NCI-H82 (cell line): ENCODE data around the gene NUDT16L1.

ENCODE experiments used
- DNase-seq: peaks from one replicate; lab custom pipeline; 2025; lab: John Stamatoyannopoulos, UW

Gene NUDT16L1

DNA sequence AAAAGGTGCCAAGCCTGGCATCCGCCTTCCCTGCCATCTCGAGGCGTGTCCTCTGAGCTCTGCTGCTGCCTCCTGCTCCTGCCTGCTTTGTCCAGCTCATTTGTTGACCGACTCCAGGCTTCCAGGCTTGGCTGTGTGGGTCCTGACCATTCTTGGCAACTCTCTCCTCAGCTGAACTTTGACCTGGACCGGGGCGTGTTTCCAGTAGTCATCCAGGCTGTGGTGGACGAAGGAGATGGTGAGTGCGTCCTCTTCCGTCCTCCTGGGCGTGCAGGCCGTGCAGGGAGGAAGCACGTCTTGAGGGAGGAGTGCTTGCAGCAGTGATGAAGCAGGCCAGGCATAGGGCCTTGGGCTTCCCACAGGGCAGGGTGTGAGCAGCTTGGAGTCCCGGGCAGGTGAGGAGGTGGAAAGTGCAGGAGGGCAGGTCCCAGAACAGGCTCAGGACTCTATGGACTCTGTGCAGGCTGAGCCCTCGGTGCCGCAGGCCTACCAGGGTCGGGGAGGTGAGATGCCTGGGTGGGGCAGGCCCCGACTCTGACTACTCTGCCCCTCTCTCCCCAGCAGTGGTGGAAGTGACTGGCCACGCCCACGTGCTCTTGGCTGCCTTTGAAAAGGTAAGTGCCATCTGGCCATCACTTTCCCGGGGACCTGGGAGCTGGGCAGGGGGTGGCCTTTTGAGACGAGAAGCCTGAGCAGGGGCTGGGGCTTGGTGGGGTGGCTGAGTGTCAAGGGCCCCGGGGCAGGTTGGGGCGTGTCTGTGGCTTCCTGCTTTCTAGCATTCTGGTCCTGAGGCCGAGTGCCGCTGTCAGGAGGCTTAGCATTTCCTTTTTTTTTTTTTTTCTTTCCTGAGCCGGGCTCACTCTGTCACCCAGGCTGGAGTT is 28.6 kb upstream of the NUDT16L1 start:
- no peak for DNase-seq

DNA sequence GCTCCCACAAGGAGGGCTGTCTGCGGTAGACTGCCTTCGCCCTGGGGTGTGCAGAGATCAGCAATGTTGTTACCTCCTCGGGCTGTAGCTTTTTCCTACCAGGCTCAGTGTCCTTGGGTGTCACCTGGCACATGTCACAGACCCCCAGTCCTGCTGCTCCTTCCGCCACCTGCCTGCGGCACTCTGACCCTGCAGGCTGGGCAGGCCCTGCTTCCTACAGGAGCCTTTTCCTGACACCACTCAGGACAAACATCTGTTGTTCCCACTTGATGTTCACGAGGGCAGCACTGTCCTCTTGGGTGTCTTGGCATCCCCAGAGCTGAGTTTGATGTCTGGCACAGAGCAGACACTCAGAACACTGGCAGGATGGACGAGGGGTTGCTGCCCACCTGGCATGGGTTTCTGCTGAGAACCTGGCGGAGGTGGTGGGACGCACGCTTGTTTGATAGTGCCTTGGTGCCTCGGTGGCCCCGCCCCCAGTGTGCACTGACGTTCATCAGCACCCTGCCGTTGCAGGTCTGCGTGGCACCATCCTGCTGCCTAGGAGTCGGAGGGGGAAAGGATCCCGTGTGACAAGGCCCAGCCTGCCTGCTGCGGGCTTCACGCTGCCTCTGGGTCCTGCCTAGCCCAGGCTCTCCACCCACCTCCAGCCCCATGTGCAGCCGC is 26.7 kb upstream of the NUDT16L1 start:
- no peak for DNase-seq

DNA sequence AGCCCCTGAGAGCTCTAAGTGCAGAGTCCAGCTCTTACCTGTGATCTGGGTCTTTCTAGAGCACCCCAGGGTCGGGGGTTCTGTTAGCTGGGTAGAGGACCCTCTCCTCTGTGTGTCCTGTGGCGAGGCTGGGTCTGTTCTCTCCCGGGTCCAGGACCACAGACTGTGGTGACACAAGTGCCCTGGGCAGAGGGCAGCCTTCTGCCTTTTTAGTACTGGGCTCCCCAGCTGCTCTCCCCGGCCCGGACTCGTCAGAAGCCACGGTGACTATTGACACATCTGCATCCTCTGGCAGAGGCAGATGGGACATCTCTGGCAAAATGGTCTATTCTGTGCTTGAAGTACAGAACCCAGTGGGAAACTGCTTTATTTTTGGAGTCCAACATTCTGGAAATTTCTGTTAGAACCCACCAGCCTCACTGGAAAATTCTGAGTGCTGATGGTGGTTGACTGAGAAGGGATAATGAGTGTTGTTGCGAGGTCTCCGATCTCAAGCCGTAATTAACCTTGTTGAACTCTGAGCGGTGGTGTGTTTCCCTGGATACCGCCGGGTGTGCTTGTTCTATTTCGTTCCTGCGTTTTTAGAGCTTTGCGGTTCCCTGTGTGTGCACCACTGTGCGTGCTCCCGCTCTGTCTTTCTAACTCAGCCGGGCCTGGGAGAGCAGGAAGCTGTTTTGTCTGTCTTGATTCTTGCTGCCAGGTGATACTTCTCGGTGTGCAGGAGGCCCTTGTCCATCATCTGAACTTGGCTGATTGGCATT is 26.0 kb upstream of the NUDT16L1 start:
- DNase-seq = no peak

DNA sequence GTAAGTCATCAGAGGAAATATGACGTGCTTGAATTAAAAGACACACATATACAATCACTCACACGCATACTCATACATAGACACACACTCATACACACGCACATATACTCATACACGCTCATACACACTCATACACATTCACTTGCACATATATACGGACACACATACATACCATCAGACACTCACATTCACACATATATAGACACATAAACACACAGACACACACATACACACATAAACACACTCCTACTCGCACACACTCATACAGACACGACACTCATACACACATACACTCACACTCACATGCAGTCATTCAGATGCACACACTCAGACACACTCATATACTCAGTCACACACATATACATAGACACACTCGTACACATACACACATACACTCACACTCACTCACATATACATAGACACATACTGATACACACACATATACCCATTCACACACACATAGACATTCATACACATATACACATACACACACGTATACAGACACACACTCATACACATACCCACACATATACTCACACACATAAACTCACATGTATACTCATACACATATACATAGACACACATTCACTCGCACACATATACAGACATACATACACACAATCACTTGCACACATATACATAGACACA is 24.9 kb upstream of the NUDT16L1 start:
- no peak for DNase-seq

DNA sequence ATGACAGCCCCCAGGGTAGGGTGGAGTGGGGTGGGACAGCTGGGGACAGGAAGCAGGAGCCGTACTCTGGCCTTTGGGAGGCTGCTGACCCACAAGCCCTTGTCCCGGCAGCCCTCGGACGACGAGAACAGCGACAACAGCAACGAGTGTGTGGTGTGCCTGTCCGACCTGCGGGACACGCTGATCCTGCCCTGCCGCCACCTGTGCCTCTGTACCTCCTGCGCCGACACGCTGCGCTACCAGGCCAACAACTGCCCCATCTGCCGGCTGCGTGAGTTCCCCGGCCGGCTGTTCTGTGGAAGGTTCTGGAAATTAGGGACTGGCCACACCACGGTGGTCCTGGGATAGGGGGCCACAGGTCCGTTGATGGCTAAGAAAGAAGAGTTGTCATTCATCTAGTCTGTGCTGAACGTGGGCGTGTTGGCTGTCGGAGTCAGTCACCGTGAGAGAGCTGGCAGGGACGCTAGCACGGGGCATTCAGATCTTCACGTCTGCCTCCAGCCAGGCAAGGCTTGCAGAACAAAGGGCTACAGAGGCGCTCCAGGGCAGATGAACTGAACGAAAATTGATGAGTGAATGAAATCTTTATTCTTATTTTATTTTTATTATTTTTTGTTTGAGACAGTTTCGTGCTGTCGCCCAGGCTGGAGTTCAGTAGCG is 19.8 kb upstream of the NUDT16L1 start:
- DNase-seq = no peak

DNA sequence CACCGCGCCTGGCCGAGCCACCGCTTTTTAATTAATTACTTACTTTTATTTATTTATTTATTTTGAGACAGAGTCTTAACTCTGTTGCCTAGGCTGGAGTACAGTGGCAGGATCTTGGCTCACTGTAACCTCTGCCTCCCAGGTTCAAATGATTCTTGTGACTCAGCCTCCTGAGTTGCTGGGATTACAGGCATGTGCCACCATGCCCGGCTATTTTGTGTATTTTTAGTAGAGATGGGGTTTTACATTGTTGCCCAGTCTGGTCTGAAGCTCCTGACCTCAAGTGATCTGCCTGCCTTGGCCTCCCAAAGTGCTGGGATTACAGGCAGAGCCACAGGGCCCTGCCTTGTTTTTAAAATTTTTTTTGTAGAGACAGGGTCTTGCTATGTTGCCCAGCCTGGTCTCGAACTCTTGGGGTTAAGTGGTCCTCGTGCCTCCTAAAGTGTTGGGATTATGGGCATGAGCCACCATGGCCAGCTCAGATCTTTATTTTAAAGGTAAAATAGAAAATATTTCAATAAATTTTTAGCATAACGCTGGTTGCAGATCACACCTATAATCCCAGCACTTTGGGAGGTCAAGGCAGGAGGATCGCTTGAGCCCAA is 18.3 kb upstream of the NUDT16L1 start:
- no peak for DNase-seq

DNA sequence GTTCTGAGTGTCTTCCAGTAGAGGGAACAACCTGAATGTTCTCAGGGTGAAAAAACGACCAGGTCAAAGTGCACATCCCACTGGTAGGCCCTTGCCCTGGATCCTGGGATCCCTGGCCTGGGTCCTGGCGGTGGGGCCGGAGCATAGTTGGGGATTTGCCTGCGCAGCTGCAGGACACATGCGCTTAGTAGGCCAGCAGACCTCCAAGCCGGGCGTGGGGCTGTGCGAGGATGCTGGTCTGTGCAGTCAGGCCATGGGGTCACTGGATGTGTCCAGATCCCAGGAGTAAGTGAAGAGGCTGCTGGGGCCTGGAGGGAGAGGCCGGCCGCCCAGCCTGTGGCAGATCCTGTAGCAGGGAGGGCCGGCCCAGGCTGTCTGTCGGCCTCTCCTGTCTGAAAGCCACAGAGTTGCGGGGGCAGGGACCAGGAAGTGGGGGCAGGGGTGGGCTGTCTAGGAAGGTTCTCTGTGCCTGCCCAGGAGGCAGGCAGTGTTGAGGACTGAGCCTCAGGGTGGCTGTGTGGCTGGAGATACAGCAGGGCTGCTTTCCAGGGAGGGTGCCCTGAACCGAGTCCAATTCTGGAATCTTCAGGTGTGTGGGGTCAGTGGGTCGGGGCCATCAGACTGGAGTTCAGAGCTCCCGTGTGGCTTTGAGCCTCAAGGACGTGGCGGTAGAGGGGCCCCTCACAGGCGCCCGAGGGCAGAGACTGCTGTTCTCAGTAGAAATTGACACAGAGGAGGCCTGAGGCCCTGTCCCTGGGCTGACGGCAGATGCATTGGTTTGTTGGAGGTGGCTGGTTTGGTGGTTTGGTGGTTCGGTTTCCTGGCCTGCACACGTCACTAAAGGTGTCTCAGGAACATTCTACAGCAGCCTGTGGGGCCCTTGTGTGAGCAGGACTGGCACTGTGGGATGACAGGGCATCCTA is 17.2 kb upstream of the NUDT16L1 start:
- DNase-seq = no peak

DNA sequence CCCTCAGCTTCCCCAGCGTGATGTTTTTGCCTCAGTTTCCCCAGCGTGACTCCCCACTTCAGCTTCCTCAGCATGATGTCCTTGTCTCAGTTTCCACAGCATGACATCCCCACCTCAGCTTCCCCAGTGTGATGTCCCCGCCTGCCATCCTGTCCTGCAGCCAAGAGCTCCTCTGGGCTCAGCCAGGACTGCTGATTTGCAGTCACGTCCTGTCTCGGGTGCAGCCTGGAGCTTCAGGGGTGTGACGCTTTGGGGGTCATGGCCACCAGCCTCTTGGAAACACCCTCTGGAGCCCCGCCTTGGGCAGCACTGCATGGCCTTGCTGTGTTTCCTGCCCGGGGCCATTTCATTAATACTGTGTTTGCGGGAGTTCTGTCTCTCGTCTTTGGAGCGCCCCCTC is 16.5 kb upstream of the NUDT16L1 start:
- no peak for DNase-seq

DNA sequence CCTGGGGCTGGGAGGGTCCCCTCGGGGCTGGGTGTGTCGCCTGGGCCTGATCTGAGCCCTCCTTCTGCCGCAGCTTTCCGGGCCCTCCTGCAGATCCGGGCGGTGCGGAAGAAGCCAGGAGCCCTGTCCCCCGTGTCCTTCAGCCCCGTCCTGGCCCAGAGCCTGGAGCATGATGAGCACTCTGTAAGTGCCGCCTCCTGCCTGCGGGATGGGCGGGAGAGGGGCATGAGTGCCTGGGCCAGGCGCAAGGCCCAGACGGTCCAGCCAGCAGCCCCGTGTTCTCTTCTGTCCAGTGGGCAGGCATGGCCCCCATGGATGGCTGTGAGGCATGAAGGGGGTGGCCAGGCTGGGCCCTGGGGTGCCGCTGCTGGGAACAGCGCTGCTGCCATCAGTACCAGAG is 16.0 kb upstream of the NUDT16L1 start:
- no peak for DNase-seq

DNA sequence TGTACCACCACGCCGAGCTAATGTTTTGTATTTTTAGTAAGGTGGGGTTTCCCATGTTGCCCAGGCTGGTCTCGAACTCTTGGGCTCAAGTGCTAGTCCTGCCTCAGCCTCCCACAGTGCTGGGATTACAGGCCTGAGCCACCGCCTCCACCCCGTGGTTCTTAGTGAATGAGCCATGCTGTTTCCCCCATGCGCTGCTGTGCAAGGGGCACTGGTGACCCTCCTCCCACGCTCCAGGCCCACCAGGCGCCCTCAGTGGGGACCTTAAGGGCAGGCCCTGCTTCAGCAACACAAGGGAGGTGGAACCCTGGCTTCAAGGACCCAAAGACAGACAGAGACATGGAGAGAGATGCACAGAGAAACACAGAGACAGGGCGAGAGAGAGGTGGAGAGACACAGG is 15.4 kb upstream of the NUDT16L1 start:
- DNase-seq = no peak

DNA sequence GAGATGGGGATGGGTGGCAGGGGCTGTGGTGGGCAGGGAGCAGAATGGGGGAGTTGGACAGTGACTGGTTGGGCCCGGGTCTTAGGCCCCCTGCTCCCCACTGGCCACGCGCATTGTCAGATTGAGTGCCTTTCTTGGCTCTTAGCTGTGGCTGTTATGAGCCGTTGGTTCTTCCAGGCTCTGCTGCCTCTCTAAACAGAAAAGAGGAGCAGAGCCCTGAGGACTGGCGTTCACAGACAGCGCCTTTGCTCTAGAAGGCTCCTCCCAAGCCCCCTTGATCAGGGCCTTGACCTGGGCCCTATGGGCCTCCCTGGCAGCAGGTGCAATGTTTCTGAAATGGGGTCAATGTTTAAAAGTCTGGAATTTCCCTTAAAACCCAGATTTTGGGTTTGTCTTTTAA is 14.8 kb upstream of the NUDT16L1 start:
- no peak for DNase-seq

DNA sequence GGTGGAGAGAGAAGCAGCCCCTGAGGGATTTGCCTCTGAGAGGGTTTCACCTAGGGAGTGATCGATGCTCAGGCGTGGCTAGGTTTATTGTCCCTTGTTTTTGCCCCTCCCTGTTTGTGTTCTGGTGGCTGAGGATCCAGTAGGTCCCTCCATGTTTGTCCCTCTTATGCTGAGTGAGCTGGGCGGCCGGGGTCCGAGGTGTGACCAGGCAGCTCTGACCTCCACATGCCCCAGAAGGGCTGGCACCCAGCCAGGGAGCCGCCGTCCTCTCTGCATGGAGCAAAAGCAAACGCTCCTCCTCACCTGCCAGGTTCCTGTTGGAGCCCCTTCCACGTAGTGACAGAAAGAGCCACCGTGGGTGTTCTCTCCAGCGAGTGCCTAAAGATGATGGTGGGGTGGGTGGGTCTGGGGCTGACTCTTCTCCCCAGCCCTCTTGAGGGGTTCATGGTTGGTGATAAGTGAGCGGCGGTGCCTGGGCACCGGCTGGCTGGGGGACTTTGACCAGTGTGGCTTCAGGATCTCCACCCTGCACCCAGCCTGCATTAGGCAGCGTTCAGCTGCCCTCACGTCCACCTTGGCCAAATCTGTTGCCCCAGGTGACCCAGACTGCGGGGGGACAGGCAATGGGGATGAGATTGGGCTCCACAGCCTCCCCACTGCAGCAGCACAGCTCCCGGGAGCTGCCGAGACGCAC is 14.1 kb upstream of the NUDT16L1 start:
- no peak for DNase-seq

DNA sequence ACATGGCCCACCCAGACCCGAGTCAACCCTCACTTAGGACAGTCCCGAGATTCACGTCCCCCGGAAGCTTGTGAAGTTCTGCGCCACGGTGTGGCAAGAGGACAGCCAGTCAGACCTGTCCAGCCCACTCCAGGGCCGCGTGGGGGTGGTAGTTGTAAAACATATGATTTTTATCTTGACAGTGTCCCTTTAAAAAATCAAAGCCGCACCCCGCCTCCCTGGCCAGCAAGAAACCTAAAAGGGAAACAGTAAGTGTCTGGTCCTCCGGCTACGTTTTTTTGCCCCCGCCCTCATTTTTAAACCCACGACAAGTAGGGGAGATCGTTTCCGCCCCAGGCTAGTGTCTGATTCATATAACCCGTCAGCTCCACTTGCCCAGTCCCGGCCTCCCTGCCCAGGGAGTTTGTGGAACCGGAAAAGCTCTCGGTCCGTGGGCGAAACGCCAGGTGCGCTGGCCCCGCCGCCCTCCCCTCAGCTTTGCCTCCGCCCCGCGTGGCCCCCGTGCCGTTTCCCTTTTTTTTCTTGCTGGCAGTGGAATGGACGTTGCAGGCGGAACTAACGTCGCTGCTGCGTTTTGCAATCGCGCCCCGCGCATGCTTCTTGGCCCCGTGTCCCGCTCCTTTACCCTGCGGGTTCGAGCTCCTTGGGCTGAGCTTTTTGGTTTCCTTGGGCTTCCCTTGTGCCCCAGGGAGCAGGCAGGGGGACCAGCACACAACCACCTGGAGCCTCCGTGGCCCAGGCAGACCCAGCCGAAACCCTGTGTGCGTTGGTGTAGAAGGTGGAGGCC is 13.3 kb upstream of the NUDT16L1 start:
- no peak for DNase-seq

DNA sequence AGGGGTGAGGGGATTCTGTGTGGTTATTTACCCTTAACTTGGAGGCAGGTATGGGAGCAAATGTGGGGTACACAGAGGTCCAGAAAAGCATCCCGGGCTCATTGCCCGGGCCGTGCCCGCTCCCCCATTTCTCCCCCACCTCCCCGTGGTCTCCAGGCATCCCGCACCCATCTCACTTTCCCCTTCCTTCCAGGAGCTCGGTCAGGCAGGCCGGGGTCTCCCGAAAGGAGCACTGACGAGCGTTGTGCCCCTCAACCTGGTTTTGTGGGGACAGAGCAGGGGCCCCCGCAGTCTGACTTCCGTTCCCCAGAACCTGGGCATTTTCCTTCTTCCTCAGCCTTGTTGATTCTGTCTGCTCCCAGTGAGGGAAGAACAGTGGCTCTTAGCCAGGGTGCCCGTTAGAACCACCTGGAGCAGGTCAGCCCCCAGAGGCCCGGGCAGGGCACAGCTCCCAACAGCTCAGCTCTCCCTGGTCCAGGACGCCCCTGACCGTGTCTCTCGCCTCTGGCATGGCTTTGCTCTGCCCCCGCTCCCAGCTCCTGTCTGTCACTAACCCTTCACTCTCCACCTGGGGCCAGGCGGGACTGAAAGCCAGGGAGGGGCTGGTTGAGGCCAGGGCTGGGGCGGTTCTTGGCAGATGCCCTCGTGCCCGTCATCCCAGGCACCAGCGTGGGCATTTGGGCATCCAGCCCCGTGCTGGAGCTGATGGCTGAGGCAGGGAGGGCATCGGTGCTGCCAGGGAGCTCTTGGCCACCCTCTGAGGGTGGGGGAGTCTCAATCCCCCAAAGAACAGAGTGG is 12.5 kb upstream of the NUDT16L1 start:
- DNase-seq = no peak

DNA sequence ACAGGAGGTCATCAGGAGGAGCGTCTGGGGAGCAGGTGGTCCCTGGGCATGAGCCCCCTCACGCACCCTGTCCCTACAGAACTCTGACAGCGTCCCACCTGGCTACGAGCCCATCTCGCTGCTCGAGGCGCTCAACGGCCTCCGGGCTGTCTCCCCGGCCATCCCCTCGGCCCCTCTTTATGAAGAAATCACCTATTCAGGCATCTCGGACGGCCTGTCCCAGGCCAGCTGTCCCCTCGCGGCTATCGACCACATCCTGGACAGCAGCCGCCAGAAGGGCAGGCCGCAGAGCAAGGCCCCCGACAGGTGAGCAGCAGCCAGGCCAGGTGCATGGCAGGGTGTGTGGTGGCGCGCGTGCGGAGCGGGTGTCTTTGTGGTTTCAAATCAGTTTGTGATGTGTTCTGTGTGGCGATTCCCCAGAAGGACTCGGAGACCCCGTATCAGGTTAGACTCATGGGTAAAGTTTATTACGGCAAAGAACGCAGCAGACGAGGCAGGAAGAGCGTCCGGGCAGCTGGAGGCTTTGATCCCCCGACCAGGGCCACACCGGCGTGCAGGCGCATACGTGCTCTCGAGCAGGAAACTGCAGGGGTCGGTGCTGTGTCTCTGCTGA is 11.8 kb upstream of the NUDT16L1 start:
- DNase-seq = no peak

DNA sequence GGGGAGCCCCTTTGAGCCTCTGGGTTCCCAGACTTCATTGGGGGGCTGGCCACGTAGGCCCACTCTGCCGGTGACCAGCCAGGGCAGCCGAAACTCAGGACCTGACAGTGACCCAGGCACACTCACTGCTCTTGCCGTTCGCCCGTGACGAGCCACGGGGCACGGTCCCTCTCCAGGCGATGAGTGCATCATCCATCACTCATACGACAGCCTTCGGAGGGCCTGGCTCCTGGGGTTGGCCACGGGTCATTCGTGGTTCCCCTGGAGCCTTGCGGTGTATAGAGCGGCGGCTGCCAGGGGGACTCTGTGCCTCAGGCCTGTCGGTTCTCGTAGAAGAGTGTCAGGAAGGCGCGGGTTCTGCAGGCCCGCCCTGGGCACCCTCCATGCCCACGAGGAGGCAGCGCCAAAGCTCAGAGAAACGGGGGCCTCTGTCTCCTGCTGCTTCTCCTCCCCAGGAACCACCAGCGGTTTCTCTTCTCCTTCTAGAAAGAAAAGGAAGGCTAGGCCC is 11.2 kb upstream of the NUDT16L1 start:
- no peak for DNase-seq

DNA sequence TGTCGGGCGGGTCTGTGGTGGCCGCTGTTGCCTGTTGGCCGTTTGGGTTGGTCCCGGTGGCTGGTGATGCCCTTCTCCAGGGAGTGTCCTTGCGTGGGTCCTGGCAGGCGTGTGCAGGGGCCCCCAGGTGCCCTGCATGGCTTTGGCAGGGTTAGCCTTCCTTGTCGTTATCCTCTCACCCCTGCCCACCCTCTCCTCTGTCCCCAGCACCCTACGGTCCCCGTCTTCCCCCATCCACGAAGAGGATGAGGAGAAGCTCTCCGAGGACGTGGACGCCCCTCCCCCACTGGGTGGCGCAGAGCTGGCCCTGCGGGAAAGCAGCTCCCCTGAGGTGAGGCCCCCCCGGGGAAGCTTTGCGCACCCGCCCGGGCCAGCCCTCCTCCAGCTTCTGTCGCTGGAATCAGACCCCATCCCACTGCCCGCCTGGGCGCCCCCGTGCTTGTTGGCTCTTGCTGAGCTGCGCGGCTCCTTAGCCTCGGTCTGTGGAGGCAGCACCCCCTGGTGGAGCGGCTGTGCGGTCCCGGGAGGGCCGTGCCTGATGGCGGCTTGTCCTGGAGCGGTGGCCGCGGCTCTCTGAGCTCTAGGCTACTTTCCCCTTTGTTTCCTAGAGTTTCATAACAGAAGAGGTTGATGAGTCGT is 10.6 kb upstream of the NUDT16L1 start:
- peak; percentile 38 for DNase-seq
